ENCODE measurements around the gene LRRC36.

- TF ChIP-seq, protein P1, sequence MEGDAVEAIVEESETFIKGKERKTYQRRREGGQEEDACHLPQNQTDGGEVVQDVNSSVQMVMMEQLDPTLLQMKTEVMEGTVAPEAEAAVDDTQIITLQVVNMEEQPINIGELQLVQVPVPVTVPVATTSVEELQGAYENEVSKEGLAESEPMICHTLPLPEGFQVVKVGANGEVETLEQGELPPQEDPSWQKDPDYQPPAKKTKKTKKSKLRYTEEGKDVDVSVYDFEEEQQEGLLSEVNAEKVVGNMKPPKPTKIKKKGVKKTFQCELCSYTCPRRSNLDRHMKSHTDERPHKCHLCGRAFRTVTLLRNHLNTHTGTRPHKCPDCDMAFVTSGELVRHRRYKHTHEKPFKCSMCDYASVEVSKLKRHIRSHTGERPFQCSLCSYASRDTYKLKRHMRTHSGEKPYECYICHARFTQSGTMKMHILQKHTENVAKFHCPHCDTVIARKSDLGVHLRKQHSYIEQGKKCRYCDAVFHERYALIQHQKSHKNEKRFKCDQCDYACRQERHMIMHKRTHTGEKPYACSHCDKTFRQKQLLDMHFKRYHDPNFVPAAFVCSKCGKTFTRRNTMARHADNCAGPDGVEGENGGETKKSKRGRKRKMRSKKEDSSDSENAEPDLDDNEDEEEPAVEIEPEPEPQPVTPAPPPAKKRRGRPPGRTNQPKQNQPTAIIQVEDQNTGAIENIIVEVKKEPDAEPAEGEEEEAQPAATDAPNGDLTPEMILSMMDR (IDR thresholded peaks at IDR 0.05), result peak in 1 of 7 experiments; percentile 8
- TF ChIP-seq POLR2A (IDR thresholded peaks at IDR 0.05), result no peak
These were observed 47.8 kb upstream of the LRRC36 start for GRCh38 chr16:67278773-67279295.
